Heart left ventricle (tissue), 16 donors: Measurements from ENCODE around the gene MEF2D. TPM values are rescaled to one million over a fixed set of nuclear protein-coding genes. Genes with fewer than 3 reads are reported as not detected.

Source experiments
- ATAC-seq, 4 donors: fragments of 200-7000 bp; cut with Tn5 transposase; one replicate each; pipeline ENCODE4 v1.9.1; 2020 to 2022; ENCODE audit warnings: moderate library complexity in 4 of 4, mild to moderate bottlenecking in 3 of 4, moderate number of reproducible peaks in 1 of 4
- DNase-seq, 5 donors: peaks; one replicate each; pipeline ENCODE4 v3.0.0-alpha.2; 2020
- H3K27ac ChIP-seq, 12 donors: fragments of 200-600 bp; sonication (generic) in 4 of 12; one replicate each; pipeline versions ENCODE4 v1.5.0 to v1.8.0; 2016 to 2022; ENCODE audit warnings: mild to moderate bottlenecking in 2 of 12
- H3K27me3 ChIP-seq, 9 donors: fragments of 200-600 bp; sonication (generic) in 2 of 9; one replicate each; pipeline versions ENCODE4 v1.5.1 to v1.8.0; 2016 to 2022; ENCODE audit warnings: mild to moderate bottlenecking in 3 of 9
- H3K36me3 ChIP-seq, 9 donors: fragments of 200-600 bp; sonication (generic) in 2 of 9; one replicate each; pipeline versions ENCODE4 v1.5.0 to v1.8.0; 2018 to 2022; ENCODE audit warnings: mild to moderate bottlenecking in 2 of 9
- H3K4me1 ChIP-seq, 12 donors: fragments of 200-600 bp; sonication (generic) in 4 of 12; one replicate each; pipeline versions ENCODE4 v1.5.0 to v1.8.0; 2016 to 2022; ENCODE audit warnings: mild to moderate bottlenecking in 3 of 12
- H3K4me3 ChIP-seq, 12 donors: fragments of 200-600 bp; sonication (generic) in 4 of 12; one replicate each; pipeline versions ENCODE4 v1.5.0 to v1.8.0; 2017 to 2022; ENCODE audit warnings: mild to moderate bottlenecking in 9 of 12, moderate library complexity in 4 of 12
- H3K9me3 ChIP-seq, 12 donors: fragments of 200-600 bp; sonication (generic) in 4 of 12; one replicate each; pipeline versions ENCODE4 v1.5.0 to v1.8.0; 2016 to 2022; ENCODE audit warnings: mild to moderate bottlenecking in 1 of 12
- POLR2A ChIP-seq, 2 donors: fragments of 450-650 bp; IDR thresholded peaks; one replicate each; pipeline ENCODE4 v1.6.1; 2017; ENCODE audit warnings: antibody characterized with exemption in 2 of 2, mild to moderate bottlenecking in 2 of 2, moderate library complexity in 2 of 2
- WGBS, 4 donors: extraction: QIAGEN DNeasy Blood & Tissue Kit in 2 of 4; methylation state at CpG; one replicate each; pipeline versions ENCODE4 v1.1.5 to v1.1.7; 2013 to 2018; 5-methylcytosine and 5-hydroxymethylcytosine counted together
- intact Hi-C, 10 donors: fragments of 100-400 bp; cut with DNase I; formaldehyde crosslinking; loops; one replicate each; pipeline versions ENCODE4 v1.11.1 to v1.14.2; 2022
- polyA plus RNA-seq, 2 donors: library from polyadenylated mRNA; stranded (reverse); fragments of 200-250 nt; gene quantifications; one replicate each; pipeline ENCODE4 v1.2.3, GENCODE V29; 2013
- total RNA-seq, 9 donors: library from RNA; depleted of rRNA in 2 of 9; stranded (reverse); fragments of >200 nt in 2 of 9; fragmentation: NEBNext Ultra II Directional in 3 of 9; extraction: Animal tissue kit (Norgen Biotek cat#: 25700) in 3 of 9; gene quantifications; one replicate each; pipeline versions ENCODE4 v1.1.0 to v1.2.4, GENCODE V29; 2016 to 2023
- TF ChIP-seq, protein P1 (sequence below), 12 donors: fragments of 200-600 bp; sonication (generic) in 4 of 12; IDR thresholded peaks; one replicate each; pipeline versions ENCODE4 v1.5.0 to v1.8.0; 2018 to 2022; ENCODE audit warnings: antibody characterized with exemption in 12 of 12, mild to moderate bottlenecking in 5 of 12
- donor health status: ischemic (EF 13 %, LVEDD 7.1; RV severe dilation, severe dysfunction).
- donor health status: healthy with polysubstance abuse.
- donor health status: DM: no; HTN: yes; CAD: no.
- donor health status: DM: no; HTN: no; CAD: no.
- donor health status: ischemic (EF 25% LVEDD 6.9; RV normal size, moderate dysfunction).
- donor health status: ischemic (EF 25% LVEDD 5.7; RV mildly dilated, moderate dysfunction).
- donor health status: healthy.
- donor health status: DM: yes; HTN: yes; CAD: no.
- donor health status: ischemic (EF 35%, LVEDD 5.7; RV mildly dilated, moderate dysfunction).
- donor health status: nonischemic (EF 11% LVEDD 7.7; RV severe dilation, severe dysfunction).
- donor health status: DM: yes; HTN: yes; CAD: no.
- donor health status: PGD.
- donor health status: ischemic (EF 29% LVEDD 5.4; RV normal size, mild dysfunction).
- donor health status: nonischemic (EF 23%, LVEDD 6.1; RV moderate dilation, normal function).

Gene MEF2D
- total and polyA plus RNA-seq, 11 donors, result 40.5 to 203 (median 92.3) TPM

GRCh38 chr1:156464335-156464734 lies 36.2 kb downstream of the MEF2D start:
- Histone ChIP-seq H3K4me1 (peaks cover 11 to 65% (median 41%) of the 10 kb centered on the region in 12 donors), H3K36me3 (peaks cover 0 to 54% (median 43%) of the 10 kb centered on the region in 9 donors), H3K4me3 (no peak overlapping the region), H3K27ac (peak overlapping the region; percentile 29 to 89 (median 59)), H3K9me3 (no peaks in the 10 kb centered on the region), H3K27me3 (no peaks in the 10 kb centered on the region)
- intact Hi-C loops, result loop anchor here in 3 of 10 donors (2.0 to 5.0 kb wide), 3 partner anchors 33 to 133 kb away; partner anchors contain the start of gene MEF2D (in 1 of the 3)
- ATAC-seq (peak in 2 of 4 donors; percentile 14 to 19), DNase-seq (peak in 2 of 5 donors; percentile 54)
- WGBS, 4 donors, result 34 to 67% (median 49%) methylated on average over 3 of the region's 3 CpGs
- TF ChIP-seq, protein P1, sequence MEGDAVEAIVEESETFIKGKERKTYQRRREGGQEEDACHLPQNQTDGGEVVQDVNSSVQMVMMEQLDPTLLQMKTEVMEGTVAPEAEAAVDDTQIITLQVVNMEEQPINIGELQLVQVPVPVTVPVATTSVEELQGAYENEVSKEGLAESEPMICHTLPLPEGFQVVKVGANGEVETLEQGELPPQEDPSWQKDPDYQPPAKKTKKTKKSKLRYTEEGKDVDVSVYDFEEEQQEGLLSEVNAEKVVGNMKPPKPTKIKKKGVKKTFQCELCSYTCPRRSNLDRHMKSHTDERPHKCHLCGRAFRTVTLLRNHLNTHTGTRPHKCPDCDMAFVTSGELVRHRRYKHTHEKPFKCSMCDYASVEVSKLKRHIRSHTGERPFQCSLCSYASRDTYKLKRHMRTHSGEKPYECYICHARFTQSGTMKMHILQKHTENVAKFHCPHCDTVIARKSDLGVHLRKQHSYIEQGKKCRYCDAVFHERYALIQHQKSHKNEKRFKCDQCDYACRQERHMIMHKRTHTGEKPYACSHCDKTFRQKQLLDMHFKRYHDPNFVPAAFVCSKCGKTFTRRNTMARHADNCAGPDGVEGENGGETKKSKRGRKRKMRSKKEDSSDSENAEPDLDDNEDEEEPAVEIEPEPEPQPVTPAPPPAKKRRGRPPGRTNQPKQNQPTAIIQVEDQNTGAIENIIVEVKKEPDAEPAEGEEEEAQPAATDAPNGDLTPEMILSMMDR (IDR thresholded peaks at IDR 0.05), result no peak
- no peak for TF ChIP-seq POLR2A (IDR thresholded peaks at IDR 0.05)

DNA sequence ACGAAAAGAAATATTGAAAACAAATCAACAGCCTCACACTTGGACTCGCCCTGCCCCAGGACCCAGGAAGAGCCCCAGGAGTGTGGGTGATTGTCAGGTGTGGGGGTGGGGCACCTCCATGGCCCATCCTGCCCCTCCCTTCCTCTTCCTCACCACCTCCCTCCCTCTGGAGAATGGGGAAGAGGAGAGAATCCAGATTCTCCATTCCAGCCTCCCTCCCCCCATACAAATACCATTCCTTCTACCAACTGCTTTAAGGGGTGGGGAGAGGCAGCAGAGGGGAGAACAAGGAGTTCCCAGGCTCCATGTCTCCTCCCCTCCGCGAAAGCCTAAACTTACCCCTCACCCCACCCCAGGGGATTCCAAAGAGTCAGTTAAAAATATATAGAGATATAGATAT lies 36.7 kb downstream of the MEF2D start:
- DNase-seq (no peak), ATAC-seq (peak in 3 of 4 donors; percentile 20 to 35 (median 32))
- Histone ChIP-seq H3K36me3 (peaks cover 0 to 49% (median 38%) of the 10 kb centered on the region in 9 donors), H3K27me3 (no peaks in the 10 kb centered on the region), H3K27ac (peak overlapping the region; percentile 18 to 89 (median 59)), H3K4me1 (peaks cover 11 to 61% (median 41%) of the 10 kb centered on the region in 12 donors), H3K9me3 (no peaks in the 10 kb centered on the region), H3K4me3 (no peak overlapping the region)
- TF ChIP-seq, protein P1 (IDR thresholded peaks at IDR 0.05), result no peak
- no peak for TF ChIP-seq POLR2A (IDR thresholded peaks at IDR 0.05)
- intact Hi-C loops, result loop anchor here in 3 of 10 donors (2.0 to 5.0 kb wide), 3 partner anchors 33 to 133 kb away; partner anchors contain the start of gene MEF2D (in 1 of the 3)
- 42 to 59% (median 48%) methylated on average over 4 of the region's 4 CpGs for WGBS, 4 donors

DNA sequence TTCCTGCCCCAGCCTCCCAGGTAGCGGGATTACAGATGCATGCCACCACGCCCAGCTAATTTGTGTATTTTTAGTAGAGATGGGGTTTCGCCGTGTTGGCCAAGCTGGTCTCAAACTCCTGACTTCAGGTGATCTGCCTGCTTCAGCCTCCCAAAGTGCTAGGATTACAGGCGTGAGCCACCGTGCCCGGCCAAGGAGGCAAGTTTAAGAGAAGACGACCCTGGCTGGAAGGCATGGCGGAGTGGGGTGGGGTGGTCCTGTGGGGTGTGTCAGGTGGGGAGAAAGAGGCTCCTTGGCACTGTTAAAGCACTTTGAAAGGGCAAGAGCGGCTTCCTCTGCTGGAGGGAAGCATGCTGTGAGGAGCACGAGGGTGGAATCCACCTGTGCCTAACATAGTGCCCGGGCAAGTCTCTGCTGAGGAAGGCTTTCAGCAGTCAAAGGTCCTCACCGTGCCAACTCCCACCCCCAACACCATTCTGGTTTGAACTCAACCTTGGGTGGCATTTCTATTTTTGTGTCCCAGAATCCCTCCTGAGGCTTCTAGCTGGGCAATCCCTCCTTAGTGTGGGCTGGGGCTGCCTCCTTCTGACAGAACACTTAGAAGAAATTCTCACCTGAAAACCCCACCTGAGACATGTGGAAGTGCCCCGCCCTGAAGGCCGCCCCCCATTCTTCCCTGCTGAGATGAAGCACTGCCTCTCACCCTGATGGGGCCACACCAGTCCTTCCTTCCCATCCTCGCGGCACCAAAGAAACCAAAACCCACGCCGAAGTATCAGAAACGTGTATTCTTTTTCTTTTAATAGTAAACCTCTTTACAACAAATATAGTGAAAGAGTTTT lies 37.4 kb downstream of the MEF2D start:
- DNase-seq (no peak), ATAC-seq (peak in 2 of 4 donors; percentile 2 to 6)
- no peaks in the 10 kb centered on the region for H3K9me3 ChIP-seq
- TF ChIP-seq POLR2A (IDR thresholded peaks at IDR 0.05), result no peak
- TF ChIP-seq, protein P1 (IDR thresholded peaks at IDR 0.05), result no peak
- WGBS, 4 donors, result 81 to 85% (median 83%) methylated on average over 20 of the region's 20 CpGs
- H3K4me3 ChIP-seq, result no peak overlapping the region
- peak overlapping the region; percentile 18 to 89 (median 59) for H3K27ac ChIP-seq
- no peaks in the 10 kb centered on the region for H3K27me3 ChIP-seq
- intact Hi-C loops, result loop anchor here in 2 of 10 donors (5.0 kb wide), 2 partner anchors 34 to 134 kb away; no protein-coding TSS in a partner anchor
- H3K36me3 ChIP-seq, result peaks cover 0 to 42% (median 31%) of the 10 kb centered on the region in 9 donors
- H3K4me1 ChIP-seq, result peaks cover 11 to 55% (median 39%) of the 10 kb centered on the region in 12 donors
